ENCODE measurements around the gene TICAM2.

The TICAM2 gene

GRCh38 chr5:115589043-115589442 lies 13.2 kb downstream of the TICAM2 start:
- no peak for DNase-seq (ENCODE audit: extremely low spot score)
- ChIA-PET POLR2A (no interaction called here), CTCF (interaction anchor here (0.8 to 1.2 kb wide), 2 partner anchors 12 to 14 kb away, joined by 3 to 4 read pairs; no protein-coding TSS in a partner anchor)
- no peak for TF ChIP-seq ELF4 (IDR thresholded peaks at IDR 0.05)
- TF ChIP-seq HDGF (IDR thresholded peaks at IDR 0.05; ENCODE audit: borderline replicate concordance): no peak
- no peak for TF ChIP-seq LEF1 (IDR thresholded peaks at IDR 0.05; ENCODE audit: borderline replicate concordance)
- TF ChIP-seq SUZ12 (IDR thresholded peaks at IDR 0.05): no peak
- no peak for TF ChIP-seq FOXA1 (IDR thresholded peaks at IDR 0.05)

- no peak for DNase-seq (ENCODE audit: extremely low spot score)
- TF ChIP-seq FOXA1 (IDR thresholded peaks at IDR 0.05): no peak
- no peak for TF ChIP-seq LEF1 (IDR thresholded peaks at IDR 0.05; ENCODE audit: borderline replicate concordance)
- no peak for TF ChIP-seq SUZ12 (IDR thresholded peaks at IDR 0.05)
- no peak for TF ChIP-seq PKNOX1 (IDR thresholded peaks at IDR 0.05)
- no peak for TF ChIP-seq ZNF384 (IDR thresholded peaks at IDR 0.05)
- TF ChIP-seq ARNT (IDR thresholded peaks at IDR 0.05): no peak
- TF ChIP-seq CTBP1 (IDR thresholded peaks at IDR 0.05; ENCODE audit: borderline replicate concordance): no peak
- TF ChIP-seq NFRKB (IDR thresholded peaks at IDR 0.05): no peak
- no peak for TF ChIP-seq L3MBTL2 (conservative IDR thresholded peaks at IDR 0.05)
- TF ChIP-seq BHLHE40 (IDR thresholded peaks at IDR 0.05; ENCODE audit: borderline replicate concordance): no peak
- CTCF ChIA-PET: interaction anchor here (1.2 kb wide), 1 partner anchor 14 kb away, joined by 4 read pairs; no protein-coding TSS in a partner anchor
- POLR2A ChIA-PET: no interaction called here
These were observed 13.6 kb downstream of the TICAM2 start for GRCh38 chr5:115588640-115589039.

GRCh38 chr5:115586525-115587146 lies 15.6 kb downstream of the TICAM2 start:
- ChIA-PET POLR2A (no interaction called here), CTCF (no interaction called here)
- TF ChIP-seq L3MBTL2 (conservative IDR thresholded peaks at IDR 0.05): no peak
- TF ChIP-seq LEF1 (IDR thresholded peaks at IDR 0.05; ENCODE audit: borderline replicate concordance): no peak
- no peak for TF ChIP-seq TARDBP (IDR thresholded peaks at IDR 0.05)
- TF ChIP-seq SP1 (IDR thresholded peaks at IDR 0.05): no peak
- no peak for TF ChIP-seq ELF4 (IDR thresholded peaks at IDR 0.05)
- TF ChIP-seq NFRKB (IDR thresholded peaks at IDR 0.05): no peak
- no peak for TF ChIP-seq CTBP1 (IDR thresholded peaks at IDR 0.05; ENCODE audit: borderline replicate concordance)
- TF ChIP-seq BHLHE40 (IDR thresholded peaks at IDR 0.05; ENCODE audit: borderline replicate concordance): no peak
- no peak for TF ChIP-seq FOXA1 (IDR thresholded peaks at IDR 0.05)
- no peak for TF ChIP-seq FOXK2 (IDR thresholded peaks at IDR 0.05)
- TF ChIP-seq ZNF384 (IDR thresholded peaks at IDR 0.05): no peak
- TF ChIP-seq ARNT (IDR thresholded peaks at IDR 0.05): no peak
- no peak for TF ChIP-seq PKNOX1 (IDR thresholded peaks at IDR 0.05)
- TF ChIP-seq FOXM1 (IDR thresholded peaks at IDR 0.05; ENCODE audit: borderline replicate concordance): no peak
- TF ChIP-seq HDGF (IDR thresholded peaks at IDR 0.05; ENCODE audit: borderline replicate concordance): no peak
- no peak for TF ChIP-seq SUZ12 (IDR thresholded peaks at IDR 0.05)
- DNase-seq (ENCODE audit: extremely low spot score): no peak

- no peak for TF ChIP-seq FOXM1 (IDR thresholded peaks at IDR 0.05; ENCODE audit: borderline replicate concordance)
- TF ChIP-seq ELF4 (IDR thresholded peaks at IDR 0.05): no peak
- no peak for TF ChIP-seq L3MBTL2 (conservative IDR thresholded peaks at IDR 0.05)
- TF ChIP-seq ZNF384 (IDR thresholded peaks at IDR 0.05): no peak
- TF ChIP-seq NFRKB (IDR thresholded peaks at IDR 0.05): no peak
- no peak for TF ChIP-seq SUZ12 (IDR thresholded peaks at IDR 0.05)
- TF ChIP-seq BHLHE40 (IDR thresholded peaks at IDR 0.05; ENCODE audit: borderline replicate concordance): no peak
- TF ChIP-seq ARNT (IDR thresholded peaks at IDR 0.05): no peak
- TF ChIP-seq PKNOX1 (IDR thresholded peaks at IDR 0.05): no peak
- no peak for TF ChIP-seq HDGF (IDR thresholded peaks at IDR 0.05; ENCODE audit: borderline replicate concordance)
- no peak for TF ChIP-seq CTBP1 (IDR thresholded peaks at IDR 0.05; ENCODE audit: borderline replicate concordance)
- TF ChIP-seq FOXA1 (IDR thresholded peaks at IDR 0.05): no peak
- TF ChIP-seq TARDBP (IDR thresholded peaks at IDR 0.05): no peak
- no peak for TF ChIP-seq LEF1 (IDR thresholded peaks at IDR 0.05; ENCODE audit: borderline replicate concordance)
- TF ChIP-seq FOXK2 (IDR thresholded peaks at IDR 0.05): no peak
- TF ChIP-seq SP1 (IDR thresholded peaks at IDR 0.05): no peak
- ChIA-PET CTCF (no interaction called here), POLR2A (no interaction called here)
- DNase-seq (ENCODE audit: extremely low spot score): no peak
These were observed 17.0 kb downstream of the TICAM2 start for GRCh38 chr5:115585265-115585664.

- TF ChIP-seq SP1 (IDR thresholded peaks at IDR 0.05) (no peak), FOXK2 (IDR thresholded peaks at IDR 0.05) (no peak), HDGF (IDR thresholded peaks at IDR 0.05; ENCODE audit: borderline replicate concordance) (no peak), FOXA1 (IDR thresholded peaks at IDR 0.05) (no peak), TARDBP (IDR thresholded peaks at IDR 0.05) (no peak), FOXM1 (IDR thresholded peaks at IDR 0.05; ENCODE audit: borderline replicate concordance) (no peak), L3MBTL2 (conservative IDR thresholded peaks at IDR 0.05) (no peak), ARNT (IDR thresholded peaks at IDR 0.05) (no peak), SUZ12 (IDR thresholded peaks at IDR 0.05) (no peak)
- ChIA-PET CTCF (no interaction called here), POLR2A (no interaction called here)
- no peak for DNase-seq (ENCODE audit: extremely low spot score)
These were observed 17.8 kb downstream of the TICAM2 start for GRCh38 chr5:115584501-115584900.

- no peak for DNase-seq (ENCODE audit: extremely low spot score)
- TF ChIP-seq NFRKB (IDR thresholded peaks at IDR 0.05): no peak
- TF ChIP-seq L3MBTL2 (conservative IDR thresholded peaks at IDR 0.05): no peak
- TF ChIP-seq SP1 (IDR thresholded peaks at IDR 0.05): no peak
- TF ChIP-seq CTBP1 (IDR thresholded peaks at IDR 0.05; ENCODE audit: borderline replicate concordance): no peak
- TF ChIP-seq HDGF (IDR thresholded peaks at IDR 0.05; ENCODE audit: borderline replicate concordance): no peak
- TF ChIP-seq SUZ12 (IDR thresholded peaks at IDR 0.05): no peak
- TF ChIP-seq ZNF384 (IDR thresholded peaks at IDR 0.05): no peak
- TF ChIP-seq ELF4 (IDR thresholded peaks at IDR 0.05): no peak
- no peak for TF ChIP-seq FOXK2 (IDR thresholded peaks at IDR 0.05)
- TF ChIP-seq ARNT (IDR thresholded peaks at IDR 0.05): no peak
- ChIA-PET POLR2A (no interaction called here), CTCF (interaction anchor here (1.6 kb wide), 1 partner anchor 9 kb away, joined by 4 read pairs; no protein-coding TSS in a partner anchor)
These were observed 18.8 kb downstream of the TICAM2 start for GRCh38 chr5:115583474-115583873.
